Kidney (tissue), 14 donors: ENCODE results near the gene DDAH1. TPM values are rescaled to one million over a fixed set of nuclear protein-coding genes. Genes with fewer than 3 reads are reported as not detected.

Source experiments
- DNase-seq, 5 donors: peaks; one replicate each; pipeline ENCODE4 v3.0.0-alpha.2; 2013 to 2020
- FAIRE-seq: peaks from 2 replicates; lab custom pipeline; 2012; peaks lifted over from hg19 to GRCh38; lab: Jason Lieb, UNC
- H3K27ac ChIP-seq, 2 donors: one replicate each; pipeline ENCODE4 v1.7.0; 2013; ENCODE audit warnings: low read depth in 2 of 2, low read length in 2 of 2, inconsistent platforms in 1 of 2
- H3K27me3 ChIP-seq: one replicate; pipeline ENCODE4 v1.7.1; 2013; ENCODE audit warnings: low read length, inconsistent platforms; ENCODE audit not compliant: control insufficient read depth, insufficient read depth
- H3K36me3 ChIP-seq, 3 donors: one replicate each; pipeline versions ENCODE4 v1.7.0 to v1.7.1; 2013; ENCODE audit warnings: low read length in 3 of 3, control low read depth in 1 of 3, inconsistent platforms in 1 of 3; ENCODE audit not compliant: insufficient read depth in 3 of 3, control insufficient read depth in 2 of 3
- H3K4me1 ChIP-seq, 3 donors: one replicate each; pipeline versions ENCODE4 v1.7.0 to v1.7.1; 2013; ENCODE audit warnings: low read length in 3 of 3, inconsistent platforms in 1 of 3, low read depth in 1 of 3; ENCODE audit not compliant: control insufficient read depth in 2 of 3, insufficient read depth in 2 of 3
- H3K4me3 ChIP-seq, 3 donors: one replicate each; pipeline versions ENCODE4 v1.7.0 to v1.8.1; 2013; ENCODE audit warnings: low read length in 3 of 3, control low read depth in 1 of 3, inconsistent platforms in 1 of 3
- H3K9ac ChIP-seq, 3 donors: one replicate each; pipeline versions ENCODE4 v1.7.0 to v1.7.1; 2013; ENCODE audit warnings: low read length in 3 of 3, control low read depth in 1 of 3, inconsistent platforms in 1 of 3
- H3K9me3 ChIP-seq, 3 donors: one replicate each; pipeline versions ENCODE4 v1.7.0 to v1.7.1; 2013; ENCODE audit warnings: low read length in 3 of 3, control low read depth in 1 of 3, inconsistent platforms in 1 of 3; ENCODE audit not compliant: control insufficient read depth in 2 of 3, insufficient read depth in 1 of 3
- CTCF ChIP-seq: IDR thresholded peaks from 3 replicates; pipeline ENCODE4 v1.5.1; 2012; ENCODE audit warnings: mild to moderate bottlenecking, moderate library complexity, borderline replicate concordance; ENCODE audit not compliant: insufficient read depth; ENCODE audit errors: extremely low read depth
- intact Hi-C: fragments of 100-400 bp; cut with DNase I; formaldehyde crosslinking; loops from one replicate; pipeline ENCODE4 v1.11.1; 2022
- polyA plus RNA-seq: library from polyadenylated mRNA; stranded (reverse); fragments of 350-450 nt; fragmentation: Illumina TruSeq; extraction: RNeasy Lipid Tissue Mini Kit (QIAGEN cat#74804); gene quantifications from one replicate; pipeline ENCODE4 v1.2.3, GENCODE V29; 2014; ENCODE audit warnings: low read depth, low replicate concordance; ENCODE audit not compliant: insufficient read depth
- total RNA-seq: library from RNA; stranded (reverse); fragmentation: NEBNext Ultra II Directional; extraction: Animal tissue kit (Norgen Biotek cat#: 25700); gene quantifications from one replicate; pipeline ENCODE4 v1.2.1, GENCODE V29; 2021
- donor health status: control.
- donor health status: control.
- donor health status: control.
- donor health status: control.
- donor health status: control.
- donor health status: DM: yes; HTN: yes; CAD: no.
- donor health status: Normal renal cell carcinoma (clear cell type).

Gene DDAH1
- total and polyA plus RNA-seq, 2 donors from 2014 or later, result 73.1 to 98.9 TPM

GRCh38 chr1:85480566-85480965 is 15.6 kb upstream of the DDAH1 start:
- Histone ChIP-seq H3K9ac (no peak overlapping the region), H3K27ac (no peak overlapping the region), H3K36me3 (no peaks in the 10 kb centered on the region), H3K4me3 (no peak overlapping the region), H3K4me1 (peaks cover 0 to 3% (median 0%) of the 10 kb centered on the region in 3 donors), H3K9me3 (no peaks in the 10 kb centered on the region), H3K27me3 (no peaks in the 10 kb centered on the region)
- no peak for TF ChIP-seq CTCF
- DNase-seq (no peak), FAIRE-seq (no peak)
- intact Hi-C loops, result no loop called here

GRCh38 chr1:85479491-85479890 is 14.5 kb upstream of the DDAH1 start:
- TF ChIP-seq CTCF, result no peak
- H3K4me1 ChIP-seq, result peaks cover 0 to under 1% (median 0%) of the 10 kb centered on the region in 3 donors
- intact Hi-C loops, result no loop called here
- no peaks in the 10 kb centered on the region for H3K9me3 ChIP-seq
- no peak overlapping the region for H3K27ac ChIP-seq
- H3K36me3 ChIP-seq, result no peaks in the 10 kb centered on the region
- H3K27me3 ChIP-seq, result no peaks in the 10 kb centered on the region
- DNase-seq (no peak), FAIRE-seq (no peak)
- H3K9ac ChIP-seq, result no peak overlapping the region
- H3K4me3 ChIP-seq, result no peak overlapping the region

- Histone ChIP-seq H3K36me3 (no peaks in the 10 kb centered on the region), H3K4me1 (no peaks in the 10 kb centered on the region), H3K4me3 (no peak overlapping the region), H3K9ac (no peak overlapping the region), H3K27ac (no peak overlapping the region), H3K9me3 (no peaks in the 10 kb centered on the region), H3K27me3 (no peaks in the 10 kb centered on the region)
- intact Hi-C loops, result no loop called here
- TF ChIP-seq CTCF, result no peak
- FAIRE-seq (no peak), DNase-seq (no peak)
Observed at GRCh38 chr1:85478366-85478765, 13.4 kb upstream of the DDAH1 start.

- Histone ChIP-seq H3K36me3 (no peaks in the 10 kb centered on the region), H3K9ac (no peak overlapping the region), H3K27ac (no peak overlapping the region), H3K4me3 (no peak overlapping the region), H3K9me3 (no peaks in the 10 kb centered on the region), H3K27me3 (no peaks in the 10 kb centered on the region), H3K4me1 (no peaks in the 10 kb centered on the region)
- TF ChIP-seq CTCF, result no peak
- no peak for DNase-seq
- intact Hi-C loops, result no loop called here
- no peak for FAIRE-seq
Observed at GRCh38 chr1:85475055-85475454, 10.1 kb upstream of the DDAH1 start.
